HepG2 (cell line): ENCODE results near the gene L3MBTL4. TPM values are rescaled to one million over a fixed set of nuclear protein-coding genes. Genes with fewer than 3 reads are reported as not detected.

ENCODE experiments used
- ARNT2 ChIP-seq: sonication (generic); formaldehyde crosslinking; IDR thresholded peaks from 2 replicates; pipeline ENCODE4 v1.8.0; 2022; ENCODE audit warnings: mild to moderate bottlenecking, low read depth, missing genetic modification reagents, moderate library complexity
- PHB2 ChIP-seq: fragments of 450-650 bp; IDR thresholded peaks from 2 replicates; pipeline ENCODE4 v1.6.1; 2018; ENCODE audit not compliant: partially characterized antibody
- SCMH1 ChIP-seq: sonication (generic); formaldehyde crosslinking; IDR thresholded peaks from 2 replicates; pipeline ENCODE4 v1.9.0; 2021; ENCODE audit warnings: missing genetic modification reagents, mild to moderate bottlenecking, borderline replicate concordance
- SMARCE1 ChIP-seq: fragments of 450-650 bp; IDR thresholded peaks from 2 replicates; pipeline ENCODE4 v1.6.1; 2017; ENCODE audit warnings: borderline replicate concordance
- TCF12 ChIP-seq, 2 experiments: fragments of 450-650 bp in 1 of 2; sonication (generic) in 1 of 2; formaldehyde crosslinking in 1 of 2; IDR thresholded peaks; 2 replicates each; pipeline versions ENCODE4 v1.6.1 to v1.8.0; 2017 to 2022; ENCODE audit warnings: antibody characterized with exemption in 1 of 2, mild to moderate bottlenecking in 1 of 2, missing genetic modification reagents in 1 of 2, moderate library complexity in 1 of 2
- ZNF460 ChIP-seq: sonication (generic); formaldehyde crosslinking; IDR thresholded peaks from 2 replicates; pipeline ENCODE4 v1.5.1; 2020; ENCODE audit warnings: missing genetic modification reagents, mild to moderate bottlenecking, borderline replicate concordance
- ZNF572 ChIP-seq: sonication (generic); formaldehyde crosslinking; IDR thresholded peaks from 2 replicates; pipeline ENCODE4 v1.5.1; 2020; ENCODE audit warnings: mild to moderate bottlenecking, missing genetic modification reagents
- polyA plus RNA-seq, 8 experiments: library from polyadenylated mRNA; depleted of rRNA in 3 of 8; stranded (reverse) in 7 of 8; unstranded in 1 of 8; fragments of >200 nt; fragmentation: Illumina TruSeq in 4 of 8; extraction: Trizol in 4 of 8; gene quantifications; 2 replicates each; pipeline versions ENCODE4 v1.2.1 to v1.2.3, GENCODE V29; 2011 to 2016; ENCODE audit warnings: low read depth in 4 of 8, missing spikeins in 1 of 8, mixed read lengths in 1 of 8; ENCODE audit not compliant: insufficient read depth in 1 of 8
- total RNA-seq, 5 experiments: library from RNA; depleted of rRNA; stranded (reverse); fragments of >200 nt; fragmentation: Illumina TruSeq; extraction: Trizol; gene quantifications; 2 replicates each; pipeline ENCODE4 v1.2.3, GENCODE V29; 2016; ENCODE audit warnings: low read depth in 1 of 5
- TF ChIP-seq, protein P1 (sequence below): sonication (generic); formaldehyde crosslinking; IDR thresholded peaks from 2 replicates; pipeline ENCODE4 v1.8.1; 2023; ENCODE audit warnings: mild to moderate bottlenecking, moderate library complexity, missing genetic modification reagents
- TF ChIP-seq, protein P2 (sequence below): IDR thresholded peaks from 2 replicates; pipeline ENCODE4 v1.6.1; 2016; ENCODE audit warnings: low read depth, missing genetic modification reagents, missing compliant biosample characterization
- TF ChIP-seq, protein P3 (sequence below): sonication (generic); formaldehyde crosslinking; IDR thresholded peaks from 2 replicates; pipeline ENCODE4 v1.5.1; 2020; ENCODE audit warnings: mild to moderate bottlenecking, missing genetic modification reagents, moderate library complexity
- TF ChIP-seq, protein P4 (sequence below): IDR thresholded peaks from 2 replicates; pipeline ENCODE4 v1.6.1; 2016

The L3MBTL4 gene
- total and polyA plus RNA-seq, 2 of the 13 experiments (the other 11 are each of a cell fraction or from before 2014, with no cell fraction given), result 10.8 to 13.3 TPM

DNA sequence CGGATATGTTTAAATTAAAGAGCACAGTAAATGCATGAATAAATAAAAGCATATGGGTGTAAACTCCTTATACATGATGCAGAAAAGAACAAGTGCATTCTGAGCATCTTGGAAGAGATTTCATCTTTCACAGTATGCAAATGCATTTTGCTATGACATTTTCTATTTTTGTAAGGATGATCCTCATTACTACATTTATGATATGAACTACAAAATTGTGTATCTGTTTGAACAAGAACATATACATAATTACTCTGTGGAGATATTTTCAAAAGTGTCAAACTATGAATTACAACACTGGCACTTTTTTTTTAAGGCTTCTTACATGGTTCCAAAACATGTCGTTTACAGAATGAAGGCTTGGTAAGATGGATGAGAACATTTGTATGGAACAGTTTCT is 335.3 kb downstream of the L3MBTL4 start (continued):
- no peak for TF ChIP-seq TCF12 (IDR thresholded peaks at IDR 0.05)
- TF ChIP-seq TCF12 (CRISPR knock-in tag; IDR thresholded peaks at IDR 0.05), result no peak
- no peak for TF ChIP-seq SCMH1 (CRISPR knock-in tag)
- no peak for TF ChIP-seq PHB2
- TF ChIP-seq, protein P1, sequence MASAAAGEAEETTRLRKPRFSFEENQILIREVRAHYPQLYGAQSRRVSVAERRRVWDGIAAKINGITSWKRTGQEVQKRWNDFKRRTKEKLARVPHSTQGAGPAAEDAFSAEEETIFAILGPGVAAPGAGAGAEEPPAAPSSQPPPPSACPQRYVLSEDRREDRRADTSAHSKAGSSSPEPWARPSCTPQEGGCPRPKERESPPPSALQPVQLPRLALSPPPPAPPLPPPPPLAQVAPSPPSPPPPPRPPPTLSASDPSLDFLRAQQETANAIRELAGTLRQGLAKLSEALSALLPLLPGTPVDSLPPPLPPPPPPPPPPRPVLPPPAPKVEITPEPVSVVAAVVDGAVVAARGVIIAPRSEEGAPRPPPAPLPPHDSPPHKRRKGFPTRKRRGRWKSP (CRISPR knock-in tag), result no peak
- TF ChIP-seq ARNT2 (CRISPR knock-in tag), result no peak
- no peak for TF ChIP-seq SMARCE1
- no peak for TF ChIP-seq ZNF460 (CRISPR knock-in tag)
- TF ChIP-seq, protein P2, sequence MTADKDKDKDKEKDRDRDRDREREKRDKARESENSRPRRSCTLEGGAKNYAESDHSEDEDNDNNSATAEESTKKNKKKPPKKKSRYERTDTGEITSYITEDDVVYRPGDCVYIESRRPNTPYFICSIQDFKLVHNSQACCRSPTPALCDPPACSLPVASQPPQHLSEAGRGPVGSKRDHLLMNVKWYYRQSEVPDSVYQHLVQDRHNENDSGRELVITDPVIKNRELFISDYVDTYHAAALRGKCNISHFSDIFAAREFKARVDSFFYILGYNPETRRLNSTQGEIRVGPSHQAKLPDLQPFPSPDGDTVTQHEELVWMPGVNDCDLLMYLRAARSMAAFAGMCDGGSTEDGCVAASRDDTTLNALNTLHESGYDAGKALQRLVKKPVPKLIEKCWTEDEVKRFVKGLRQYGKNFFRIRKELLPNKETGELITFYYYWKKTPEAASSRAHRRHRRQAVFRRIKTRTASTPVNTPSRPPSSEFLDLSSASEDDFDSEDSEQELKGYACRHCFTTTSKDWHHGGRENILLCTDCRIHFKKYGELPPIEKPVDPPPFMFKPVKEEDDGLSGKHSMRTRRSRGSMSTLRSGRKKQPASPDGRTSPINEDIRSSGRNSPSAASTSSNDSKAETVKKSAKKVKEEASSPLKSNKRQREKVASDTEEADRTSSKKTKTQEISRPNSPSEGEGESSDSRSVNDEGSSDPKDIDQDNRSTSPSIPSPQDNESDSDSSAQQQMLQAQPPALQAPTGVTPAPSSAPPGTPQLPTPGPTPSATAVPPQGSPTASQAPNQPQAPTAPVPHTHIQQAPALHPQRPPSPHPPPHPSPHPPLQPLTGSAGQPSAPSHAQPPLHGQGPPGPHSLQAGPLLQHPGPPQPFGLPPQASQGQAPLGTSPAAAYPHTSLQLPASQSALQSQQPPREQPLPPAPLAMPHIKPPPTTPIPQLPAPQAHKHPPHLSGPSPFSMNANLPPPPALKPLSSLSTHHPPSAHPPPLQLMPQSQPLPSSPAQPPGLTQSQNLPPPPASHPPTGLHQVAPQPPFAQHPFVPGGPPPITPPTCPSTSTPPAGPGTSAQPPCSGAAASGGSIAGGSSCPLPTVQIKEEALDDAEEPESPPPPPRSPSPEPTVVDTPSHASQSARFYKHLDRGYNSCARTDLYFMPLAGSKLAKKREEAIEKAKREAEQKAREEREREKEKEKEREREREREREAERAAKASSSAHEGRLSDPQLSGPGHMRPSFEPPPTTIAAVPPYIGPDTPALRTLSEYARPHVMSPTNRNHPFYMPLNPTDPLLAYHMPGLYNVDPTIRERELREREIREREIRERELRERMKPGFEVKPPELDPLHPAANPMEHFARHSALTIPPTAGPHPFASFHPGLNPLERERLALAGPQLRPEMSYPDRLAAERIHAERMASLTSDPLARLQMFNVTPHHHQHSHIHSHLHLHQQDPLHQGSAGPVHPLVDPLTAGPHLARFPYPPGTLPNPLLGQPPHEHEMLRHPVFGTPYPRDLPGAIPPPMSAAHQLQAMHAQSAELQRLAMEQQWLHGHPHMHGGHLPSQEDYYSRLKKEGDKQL, result no peak
- TF ChIP-seq, protein P3, sequence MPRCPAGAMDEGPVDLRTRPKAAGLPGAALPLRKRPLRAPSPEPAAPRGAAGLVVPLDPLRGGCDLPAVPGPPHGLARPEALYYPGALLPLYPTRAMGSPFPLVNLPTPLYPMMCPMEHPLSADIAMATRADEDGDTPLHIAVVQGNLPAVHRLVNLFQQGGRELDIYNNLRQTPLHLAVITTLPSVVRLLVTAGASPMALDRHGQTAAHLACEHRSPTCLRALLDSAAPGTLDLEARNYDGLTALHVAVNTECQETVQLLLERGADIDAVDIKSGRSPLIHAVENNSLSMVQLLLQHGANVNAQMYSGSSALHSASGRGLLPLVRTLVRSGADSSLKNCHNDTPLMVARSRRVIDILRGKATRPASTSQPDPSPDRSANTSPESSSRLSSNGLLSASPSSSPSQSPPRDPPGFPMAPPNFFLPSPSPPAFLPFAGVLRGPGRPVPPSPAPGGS (CRISPR knock-in tag), result no peak
- no peak for TF ChIP-seq ZNF572 (CRISPR knock-in tag)
- TF ChIP-seq, protein P4, sequence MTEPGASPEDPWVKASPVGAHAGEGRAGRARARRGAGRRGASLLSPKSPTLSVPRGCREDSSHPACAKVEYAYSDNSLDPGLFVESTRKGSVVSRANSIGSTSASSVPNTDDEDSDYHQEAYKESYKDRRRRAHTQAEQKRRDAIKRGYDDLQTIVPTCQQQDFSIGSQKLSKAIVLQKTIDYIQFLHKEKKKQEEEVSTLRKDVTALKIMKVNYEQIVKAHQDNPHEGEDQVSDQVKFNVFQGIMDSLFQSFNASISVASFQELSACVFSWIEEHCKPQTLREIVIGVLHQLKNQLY (CRISPR knock-in tag), result no peak
- TF ChIP-seq, all 625 proteins: peak for 0
